Left lung (tissue), 10 donors: ENCODE results near the gene TSC22D2. TPM values are rescaled to one million over a fixed set of nuclear protein-coding genes. Genes with fewer than 3 reads are reported as not detected.

Experiments
- ATAC-seq: fragments of 200-7000 bp; cut with Tn5 transposase; one replicate; pipeline ENCODE4 v1.9.1; 2020; ENCODE audit warnings: moderate library complexity
- DNase-seq, 4 donors: peaks; one replicate each; pipeline ENCODE4 v3.0.0-alpha.2; 2013 to 2020
- H3K27ac ChIP-seq, 2 donors: fragments of 200-600 bp; sonication (generic) in 1 of 2; one replicate each; pipeline versions ENCODE4 v1.5.0 to v1.8.0; 2020 to 2021
- H3K27me3 ChIP-seq, 2 donors: fragments of 200-600 bp; sonication (generic) in 1 of 2; one replicate each; pipeline versions ENCODE4 v1.5.0 to v1.8.0; 2020 to 2021
- H3K36me3 ChIP-seq, 2 donors: fragments of 200-600 bp; sonication (generic) in 1 of 2; one replicate each; pipeline versions ENCODE4 v1.5.0 to v1.8.0; 2020 to 2021
- H3K4me1 ChIP-seq, 2 donors: fragments of 200-600 bp; one replicate each; pipeline ENCODE4 v1.8.0; 2021
- H3K4me3 ChIP-seq, 2 donors: fragments of 200-600 bp; sonication (generic) in 1 of 2; one replicate each; pipeline versions ENCODE4 v1.5.0 to v1.8.0; 2020 to 2021; ENCODE audit warnings: mild to moderate bottlenecking in 1 of 2
- H3K9me3 ChIP-seq, 2 donors: fragments of 200-600 bp; sonication (generic) in 1 of 2; one replicate each; pipeline versions ENCODE4 v1.5.0 to v1.8.0; 2020 to 2021
- intact Hi-C, 2 donors: fragments of 100-400 bp; cut with DNase I; formaldehyde crosslinking; loops; one replicate each; pipeline versions ENCODE4 v1.11.2 to v1.14.2; 2022
- polyA plus RNA-seq, 6 donors: library from polyadenylated mRNA; unstranded; fragments of 120-200 nt; gene quantifications; one replicate each; pipeline ENCODE4 v1.2.1, GENCODE V29; 2013; ENCODE audit not compliant: insufficient read length in 6 of 6
- total RNA-seq, 2 donors: library from RNA; stranded (reverse); fragmentation: NEBNext Ultra II Directional; extraction: Animal tissue kit (Norgen Biotek cat#: 25700); gene quantifications; one replicate each; pipeline ENCODE4 v1.2.1, GENCODE V29; 2021
- TF ChIP-seq, protein P1 (sequence below), 2 donors: fragments of 200-600 bp; sonication (generic) in 1 of 2; IDR thresholded peaks; one replicate each; pipeline versions ENCODE4 v1.5.0 to v1.8.0; 2021; ENCODE audit warnings: antibody characterized with exemption in 2 of 2
- donor health status: DM: no; HTN: yes; CAD: no.
- donor health status: DM: no; HTN: no; CAD: no.

Gene TSC22D2
- total and polyA plus RNA-seq, 8 donors = 25.9 to 92.9 (median 81.9) TPM

DNA sequence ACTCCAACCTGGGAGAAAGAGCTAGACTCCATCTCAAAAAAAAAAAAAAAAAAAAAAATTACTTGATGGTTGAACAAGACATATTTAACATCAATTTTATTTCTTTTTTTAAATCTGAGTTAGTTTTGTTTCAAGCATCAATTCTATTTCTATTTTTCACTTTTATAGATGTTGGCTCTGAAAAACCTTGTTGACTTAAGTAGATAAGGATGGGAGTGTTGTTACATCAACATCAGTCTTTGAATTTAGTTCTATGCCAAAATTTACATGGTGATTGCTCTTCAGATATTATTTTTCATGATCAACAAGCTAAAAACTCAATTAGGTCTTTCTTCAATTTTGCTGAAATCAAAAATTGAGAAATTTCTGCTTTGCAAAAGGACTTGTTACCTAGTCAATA is 71.3 kb downstream of the TSC22D2 start:
- intact Hi-C loops = no loop called here
- Histone ChIP-seq H3K4me1 (no peaks in the 10 kb centered on the region), H3K36me3 (no peaks in the 10 kb centered on the region), H3K27ac (no peak overlapping the region), H3K4me3 (no peak overlapping the region), H3K9me3 (peaks cover 0 to 17% of the 10 kb centered on the region in 2 donors), H3K27me3 (no peaks in the 10 kb centered on the region)
- DNase-seq (no peak), ATAC-seq (no peak)
- TF ChIP-seq, protein P1, sequence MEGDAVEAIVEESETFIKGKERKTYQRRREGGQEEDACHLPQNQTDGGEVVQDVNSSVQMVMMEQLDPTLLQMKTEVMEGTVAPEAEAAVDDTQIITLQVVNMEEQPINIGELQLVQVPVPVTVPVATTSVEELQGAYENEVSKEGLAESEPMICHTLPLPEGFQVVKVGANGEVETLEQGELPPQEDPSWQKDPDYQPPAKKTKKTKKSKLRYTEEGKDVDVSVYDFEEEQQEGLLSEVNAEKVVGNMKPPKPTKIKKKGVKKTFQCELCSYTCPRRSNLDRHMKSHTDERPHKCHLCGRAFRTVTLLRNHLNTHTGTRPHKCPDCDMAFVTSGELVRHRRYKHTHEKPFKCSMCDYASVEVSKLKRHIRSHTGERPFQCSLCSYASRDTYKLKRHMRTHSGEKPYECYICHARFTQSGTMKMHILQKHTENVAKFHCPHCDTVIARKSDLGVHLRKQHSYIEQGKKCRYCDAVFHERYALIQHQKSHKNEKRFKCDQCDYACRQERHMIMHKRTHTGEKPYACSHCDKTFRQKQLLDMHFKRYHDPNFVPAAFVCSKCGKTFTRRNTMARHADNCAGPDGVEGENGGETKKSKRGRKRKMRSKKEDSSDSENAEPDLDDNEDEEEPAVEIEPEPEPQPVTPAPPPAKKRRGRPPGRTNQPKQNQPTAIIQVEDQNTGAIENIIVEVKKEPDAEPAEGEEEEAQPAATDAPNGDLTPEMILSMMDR (IDR thresholded peaks at IDR 0.05) = no peak

DNA sequence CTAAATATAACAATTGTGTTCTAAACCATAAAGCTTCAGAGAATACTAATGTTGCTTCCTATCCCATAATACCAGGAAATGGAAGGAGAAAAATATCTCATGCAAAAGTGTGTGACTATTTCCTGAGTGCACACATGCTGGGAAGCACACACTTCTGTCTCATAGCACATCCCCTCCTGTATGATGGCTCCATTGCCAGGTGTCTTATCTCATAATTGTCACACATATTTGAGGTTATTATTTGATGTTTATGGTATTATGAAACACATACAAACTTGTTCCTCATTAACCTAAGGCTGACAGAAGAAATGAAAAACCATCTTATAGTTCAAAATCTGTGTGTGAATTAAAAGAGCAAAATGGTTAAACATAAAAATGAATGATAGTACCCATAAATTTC is 72.8 kb downstream of the TSC22D2 start:
- TF ChIP-seq, protein P1 (IDR thresholded peaks at IDR 0.05) = no peak
- Histone ChIP-seq H3K4me3 (no peak overlapping the region), H3K4me1 (no peaks in the 10 kb centered on the region), H3K36me3 (no peaks in the 10 kb centered on the region), H3K27me3 (no peaks in the 10 kb centered on the region), H3K9me3 (peaks cover 0 to 28% of the 10 kb centered on the region in 2 donors), H3K27ac (no peak overlapping the region)
- ATAC-seq = no peak
- no peak for DNase-seq
- intact Hi-C loops = no loop called here

DNA sequence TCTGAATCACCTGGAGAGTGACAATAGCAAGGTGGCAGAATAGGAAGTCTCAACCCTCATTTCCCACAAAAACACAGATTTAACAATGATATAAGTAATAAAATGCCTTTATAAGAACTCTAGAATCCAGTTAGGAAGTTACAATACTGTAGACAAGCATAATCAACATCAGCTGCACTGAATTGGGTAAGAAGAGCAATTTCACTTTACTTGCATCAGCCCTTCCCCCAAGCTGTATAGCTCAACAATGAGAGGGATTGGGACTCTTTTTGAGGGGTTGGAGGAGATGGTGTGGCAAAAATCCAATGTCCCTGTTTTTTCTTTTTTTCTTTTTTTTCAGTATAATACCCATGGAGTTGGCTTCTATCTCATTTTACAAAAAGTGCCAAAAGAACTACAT is 75.1 kb downstream of the TSC22D2 start:
- H3K27me3 ChIP-seq = no peaks in the 10 kb centered on the region
- intact Hi-C loops = no loop called here
- H3K9me3 ChIP-seq = peaks cover 0 to 28% of the 10 kb centered on the region in 2 donors
- DNase-seq (no peak), ATAC-seq (no peak)
- no peak overlapping the region for H3K4me3 ChIP-seq
- H3K27ac ChIP-seq = no peak overlapping the region
- H3K4me1 ChIP-seq = no peaks in the 10 kb centered on the region
- TF ChIP-seq, protein P1 (IDR thresholded peaks at IDR 0.05) = no peak
- H3K36me3 ChIP-seq = no peaks in the 10 kb centered on the region

DNA sequence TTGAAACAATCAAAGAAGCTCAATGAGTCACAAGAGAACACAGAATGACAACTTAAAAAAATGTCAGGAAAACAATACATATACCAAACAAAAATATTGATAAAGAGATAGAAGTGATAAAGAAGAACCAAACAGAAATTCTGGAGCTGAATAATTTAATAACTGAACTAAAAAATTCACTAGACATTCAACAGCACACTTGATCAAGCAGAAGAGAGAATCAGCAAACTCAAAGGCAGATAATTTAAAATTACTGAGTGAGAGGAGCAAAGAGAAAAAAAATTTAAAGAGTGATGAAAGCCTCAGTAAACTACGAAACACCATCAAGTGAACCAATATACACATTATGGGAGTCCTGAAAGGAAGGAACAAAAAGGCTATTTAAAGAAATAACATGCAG is 76.3 kb downstream of the TSC22D2 start:
- H3K36me3 ChIP-seq = no peaks in the 10 kb centered on the region
- ATAC-seq (no peak), DNase-seq (no peak)
- TF ChIP-seq, protein P1 (IDR thresholded peaks at IDR 0.05) = no peak
- peaks cover 0 to 26% of the 10 kb centered on the region in 2 donors for H3K9me3 ChIP-seq
- no peaks in the 10 kb centered on the region for H3K27me3 ChIP-seq
- intact Hi-C loops = no loop called here
- no peak overlapping the region for H3K27ac ChIP-seq
- no peaks in the 10 kb centered on the region for H3K4me1 ChIP-seq
- no peak overlapping the region for H3K4me3 ChIP-seq

DNA sequence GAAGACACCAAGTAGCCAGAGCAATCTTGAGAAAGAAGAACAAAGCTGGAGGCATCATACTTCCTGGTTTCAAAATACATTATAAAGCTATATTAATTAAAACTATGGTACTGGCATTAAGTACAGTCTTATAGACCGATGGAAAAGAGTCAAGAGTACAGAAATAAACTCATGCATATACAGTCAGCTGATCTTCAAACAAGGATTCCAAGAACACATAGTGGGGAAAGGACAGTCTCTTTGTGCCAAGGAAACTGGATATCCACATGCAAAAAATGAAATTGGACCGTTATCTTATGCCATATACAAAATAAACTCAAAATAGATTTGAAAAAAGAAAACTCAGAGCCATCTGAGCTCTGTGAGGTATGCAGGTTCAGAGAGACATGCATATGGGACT is 80.8 kb downstream of the TSC22D2 start:
- Histone ChIP-seq H3K9me3 (peaks cover 0 to 26% of the 10 kb centered on the region in 2 donors), H3K4me3 (no peak overlapping the region), H3K36me3 (no peaks in the 10 kb centered on the region), H3K4me1 (no peaks in the 10 kb centered on the region), H3K27me3 (no peaks in the 10 kb centered on the region), H3K27ac (no peak overlapping the region)
- TF ChIP-seq, protein P1 (IDR thresholded peaks at IDR 0.05) = no peak
- no peak for DNase-seq
- intact Hi-C loops = no loop called here
- ATAC-seq = no peak
